Heart left ventricle (tissue), 13 donors: Measurements from ENCODE around the gene MLC1.

Source experiments
- CTCF ChIP-seq, 12 donors: fragments of 200-600 bp; sonication (generic) in 4 of 12; IDR thresholded peaks; one replicate each; pipeline versions ENCODE4 v1.5.0 to v1.8.0; 2018 to 2022; ENCODE audit warnings: antibody characterized with exemption in 12 of 12, mild to moderate bottlenecking in 5 of 12
- POLR2A ChIP-seq, 2 donors: fragments of 450-650 bp; IDR thresholded peaks; one replicate each; pipeline ENCODE4 v1.6.1; 2017; ENCODE audit warnings: antibody characterized with exemption in 2 of 2, mild to moderate bottlenecking in 2 of 2, moderate library complexity in 2 of 2
- donor health status: ischemic (EF 13 %, LVEDD 7.1; RV severe dilation, severe dysfunction).
- donor health status: DM: no; HTN: yes; CAD: no.
- donor health status: DM: no; HTN: no; CAD: no.
- donor health status: ischemic (EF 25% LVEDD 6.9; RV normal size, moderate dysfunction).
- donor health status: ischemic (EF 25% LVEDD 5.7; RV mildly dilated, moderate dysfunction).
- donor health status: ischemic (EF 35%, LVEDD 5.7; RV mildly dilated, moderate dysfunction).
- donor health status: nonischemic (EF 11% LVEDD 7.7; RV severe dilation, severe dysfunction).
- donor health status: DM: yes; HTN: yes; CAD: no.
- donor health status: PGD.
- donor health status: ischemic (EF 29% LVEDD 5.4; RV normal size, mild dysfunction).
- donor health status: nonischemic (EF 23%, LVEDD 6.1; RV moderate dilation, normal function).

- TF ChIP-seq POLR2A (IDR thresholded peaks at IDR 0.05) = no peak
- no peak for TF ChIP-seq CTCF (IDR thresholded peaks at IDR 0.05)
Observed at GRCh38 chr22:50046019-50046415, 39.2 kb downstream of the MLC1 start.
